Limb (tissue), 2 donors: Measurements from ENCODE around the gene ZDHHC7.

Experiments
- DNase-seq, 2 donors: peaks; one replicate each; pipeline ENCODE4 v3.0.0-alpha.2; 2016; ENCODE audit errors: extremely low spot score in 2 of 2

Gene ZDHHC7

DNA sequence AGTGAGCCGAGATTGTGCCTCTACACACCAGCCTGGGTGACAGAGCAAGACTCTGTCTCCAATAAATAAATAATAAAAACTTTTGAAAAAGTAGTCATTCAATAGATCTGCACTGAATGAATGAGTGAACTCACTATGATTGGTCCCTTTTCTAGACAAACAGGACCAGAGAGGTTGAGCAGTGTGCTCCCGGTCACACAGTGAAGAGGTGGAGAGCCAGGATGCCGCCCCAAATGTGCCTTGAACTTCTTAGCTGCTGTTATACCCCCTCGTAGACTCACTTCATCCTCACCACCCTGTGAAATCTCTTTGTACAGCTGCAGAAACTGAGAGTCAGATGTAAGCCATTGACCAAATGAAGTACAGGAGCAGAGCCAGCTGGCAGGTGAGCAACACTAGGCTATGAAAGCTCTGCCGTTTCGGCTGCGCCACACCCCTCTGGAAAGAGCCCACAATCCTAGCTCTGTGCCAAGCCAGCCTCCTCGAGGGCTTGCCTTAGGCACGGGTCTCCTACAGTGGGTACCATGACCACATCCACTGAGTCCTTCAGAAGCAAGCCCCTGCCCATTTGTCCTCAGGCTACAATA is 8.4 kb upstream of the ZDHHC7 start:
- DNase-seq: no peak

DNA sequence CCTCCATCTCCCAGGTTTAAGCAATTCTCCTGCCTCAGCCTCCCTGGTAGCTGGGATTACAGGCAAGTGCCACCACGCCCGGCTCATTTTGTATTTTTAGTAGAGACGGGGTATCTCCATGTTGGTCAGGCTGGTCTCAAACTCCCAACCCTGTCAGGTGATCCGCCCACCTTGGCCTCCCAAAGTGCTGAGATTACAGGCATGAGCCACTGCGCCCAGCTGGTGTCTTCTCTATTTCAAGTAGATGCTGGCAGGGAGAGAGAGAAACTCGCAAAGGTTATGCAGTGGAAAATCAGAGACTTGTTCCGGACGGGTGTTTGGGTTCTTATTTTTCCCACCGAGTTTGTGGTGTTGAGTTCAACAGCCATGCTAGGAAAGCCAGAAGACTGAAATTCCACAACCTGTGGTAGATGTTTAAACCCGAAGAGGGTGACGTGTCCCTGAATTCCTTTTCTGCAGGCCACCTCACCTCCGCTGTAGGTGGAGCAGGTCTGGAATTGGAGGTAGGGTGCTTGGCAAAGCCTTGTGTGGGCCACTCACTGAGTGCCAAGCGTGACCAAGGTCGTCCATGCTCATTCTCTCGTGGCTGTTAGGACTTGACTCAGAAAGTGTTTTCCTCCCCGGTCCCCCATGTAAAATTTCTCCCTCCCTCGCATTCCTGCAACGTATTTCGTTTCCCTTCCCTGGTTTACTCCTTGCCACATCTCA is 7.3 kb upstream of the ZDHHC7 start:
- no peak for DNase-seq

DNA sequence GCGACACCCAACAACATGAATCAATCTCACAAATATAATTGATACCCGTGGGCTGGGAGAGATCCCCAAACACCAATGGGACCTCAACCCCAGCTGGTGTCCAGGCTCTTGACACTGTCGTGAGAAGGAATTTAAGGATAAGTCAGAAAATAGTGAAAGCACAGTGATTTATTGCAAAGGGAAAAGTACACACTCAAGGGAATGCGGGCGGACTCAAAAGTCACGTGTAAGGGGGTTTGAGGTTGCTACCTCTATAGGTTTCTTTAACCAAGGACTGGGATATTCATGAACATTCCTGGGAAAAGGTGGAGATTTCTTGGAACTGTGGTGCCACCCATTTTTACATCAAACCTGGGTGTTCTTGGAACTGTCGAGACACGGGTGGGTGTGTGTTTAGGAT is 6.3 kb upstream of the ZDHHC7 start:
- DNase-seq: no peak

DNA sequence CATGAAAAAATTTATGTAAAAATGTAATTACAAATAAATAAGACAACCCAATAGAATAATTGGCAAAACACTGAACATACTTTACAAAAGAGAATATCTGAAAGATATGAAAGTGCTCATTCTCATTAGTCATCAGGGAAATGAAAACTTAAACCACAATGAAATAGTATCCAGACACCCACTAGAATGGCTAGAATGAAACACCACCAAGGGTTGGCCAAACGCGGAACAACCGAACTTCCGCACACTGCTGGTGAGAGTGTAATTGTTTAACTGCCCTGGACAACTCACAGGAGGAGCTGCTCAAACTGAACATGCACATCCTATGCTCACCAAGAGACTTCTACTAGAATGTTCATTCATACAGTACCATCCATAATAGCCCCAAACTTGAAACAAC is 5.8 kb upstream of the ZDHHC7 start:
- DNase-seq: no peak

DNA sequence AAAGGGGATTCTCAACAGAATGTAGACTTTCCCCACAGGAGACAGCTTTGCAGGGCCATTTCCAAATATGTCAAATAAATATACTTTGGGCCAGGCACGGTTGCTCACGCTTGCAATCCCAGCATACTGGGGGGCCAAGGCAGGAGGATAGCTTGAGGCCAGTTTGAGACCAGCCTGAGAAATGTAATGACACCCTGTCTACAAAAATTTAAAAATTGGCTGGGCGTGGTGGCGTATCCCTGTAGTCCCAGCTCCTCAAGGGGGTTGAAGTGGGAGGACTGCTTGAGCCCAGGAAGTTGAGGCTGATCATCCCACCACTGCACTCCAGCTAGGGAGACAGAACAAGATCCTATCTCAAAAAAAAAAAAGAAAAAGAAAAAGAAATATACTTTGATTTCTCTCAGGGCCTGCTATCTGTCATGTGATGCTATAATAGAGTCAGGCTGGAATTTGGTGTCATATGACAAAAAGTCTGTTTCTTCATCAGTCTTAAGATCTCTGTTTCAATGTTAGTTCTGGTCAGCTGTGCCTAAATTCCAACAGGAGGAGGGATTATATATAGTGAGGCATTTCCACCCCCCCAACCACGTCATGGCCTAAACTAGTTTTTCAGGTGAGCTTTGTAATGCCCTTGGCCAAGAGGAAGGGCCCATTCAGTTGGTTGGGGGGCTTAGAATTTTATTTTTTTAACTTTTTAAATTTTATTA is 4.3 kb upstream of the ZDHHC7 start:
- DNase-seq: no peak

DNA sequence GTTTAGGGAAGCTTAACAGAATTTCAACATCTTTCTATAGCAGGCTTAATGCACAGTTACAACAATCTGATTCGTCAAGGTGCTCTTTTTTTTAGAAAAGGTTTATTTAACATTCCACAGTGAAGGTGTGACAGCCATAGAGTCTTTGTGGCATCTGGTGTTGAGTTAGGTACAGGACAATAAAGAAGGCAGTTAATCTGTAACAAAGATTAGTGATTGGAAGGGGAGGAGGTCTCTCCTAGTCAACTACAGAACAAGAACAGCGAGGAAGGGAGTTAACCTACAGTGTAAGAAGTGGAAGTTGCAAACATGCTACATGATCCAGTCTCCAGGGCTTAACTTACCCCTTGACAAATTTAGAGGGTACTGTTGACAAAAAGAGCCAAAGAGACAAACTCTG is 3.0 kb upstream of the ZDHHC7 start:
- DNase-seq: no peak

DNA sequence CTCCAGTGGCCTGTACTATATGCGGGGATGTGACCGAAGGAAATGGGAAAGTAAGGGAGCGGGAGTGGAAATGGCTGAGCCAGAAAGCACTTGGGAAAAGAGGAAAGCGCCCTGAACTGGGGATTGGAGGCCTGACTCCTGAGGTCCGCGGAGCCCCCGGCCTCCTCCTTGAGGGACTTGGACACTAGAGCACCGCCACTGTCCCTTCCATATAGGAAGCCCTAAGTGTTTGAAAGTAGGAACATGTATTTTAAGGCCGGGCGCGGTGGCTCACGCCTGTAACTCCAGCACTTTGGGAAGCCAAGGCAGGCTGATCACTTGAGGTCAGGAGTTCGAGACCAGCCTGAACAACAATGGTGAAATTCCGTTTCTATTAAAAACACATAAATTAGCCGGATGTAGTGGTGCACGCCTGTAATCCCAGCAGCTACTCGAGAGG is 530 bp upstream of the ZDHHC7 start:
- DNase-seq: no peak

DNA sequence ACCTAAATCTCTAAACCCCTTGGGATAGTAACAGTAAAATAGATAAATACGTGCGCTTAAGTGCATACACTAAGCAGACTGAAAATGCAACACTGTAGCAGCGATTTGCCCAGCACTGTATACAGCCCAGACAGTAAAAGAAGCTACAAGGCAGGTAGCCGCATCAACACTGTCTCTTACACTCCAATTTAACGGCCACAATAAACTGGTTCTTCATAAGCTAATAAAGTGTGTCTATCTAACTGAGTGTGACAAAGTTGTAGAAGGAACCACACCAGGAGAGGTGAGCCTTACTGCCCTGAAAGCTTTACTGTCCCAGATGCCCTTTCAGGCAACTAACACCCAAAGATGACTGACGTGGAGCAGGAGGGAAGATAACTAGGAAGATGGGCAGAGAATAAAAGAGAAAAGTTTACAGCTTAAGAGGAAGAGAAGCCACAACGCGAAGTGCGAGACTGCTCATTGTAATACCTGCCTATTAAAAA is 847 bp downstream of the ZDHHC7 start:
- no peak for DNase-seq

DNA sequence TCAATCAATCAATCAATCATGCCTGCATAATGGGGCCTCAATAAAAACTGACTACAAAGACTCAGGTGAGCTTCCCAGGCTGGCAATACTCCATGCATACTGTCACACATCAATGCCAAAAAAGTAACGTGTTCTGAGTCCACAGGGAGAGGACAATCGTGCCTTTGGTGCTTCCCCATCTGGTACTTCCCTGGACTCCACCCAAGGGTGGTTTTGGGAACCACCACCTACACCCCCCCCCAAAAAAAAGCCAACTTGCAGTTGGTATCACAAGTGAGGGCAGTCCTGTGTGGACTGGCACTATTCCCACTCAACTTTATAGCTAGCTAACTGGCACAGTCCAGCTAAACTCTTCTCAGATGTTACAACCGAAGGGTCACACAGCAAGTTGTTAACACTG is 3.1 kb downstream of the ZDHHC7 start:
- DNase-seq: no peak

DNA sequence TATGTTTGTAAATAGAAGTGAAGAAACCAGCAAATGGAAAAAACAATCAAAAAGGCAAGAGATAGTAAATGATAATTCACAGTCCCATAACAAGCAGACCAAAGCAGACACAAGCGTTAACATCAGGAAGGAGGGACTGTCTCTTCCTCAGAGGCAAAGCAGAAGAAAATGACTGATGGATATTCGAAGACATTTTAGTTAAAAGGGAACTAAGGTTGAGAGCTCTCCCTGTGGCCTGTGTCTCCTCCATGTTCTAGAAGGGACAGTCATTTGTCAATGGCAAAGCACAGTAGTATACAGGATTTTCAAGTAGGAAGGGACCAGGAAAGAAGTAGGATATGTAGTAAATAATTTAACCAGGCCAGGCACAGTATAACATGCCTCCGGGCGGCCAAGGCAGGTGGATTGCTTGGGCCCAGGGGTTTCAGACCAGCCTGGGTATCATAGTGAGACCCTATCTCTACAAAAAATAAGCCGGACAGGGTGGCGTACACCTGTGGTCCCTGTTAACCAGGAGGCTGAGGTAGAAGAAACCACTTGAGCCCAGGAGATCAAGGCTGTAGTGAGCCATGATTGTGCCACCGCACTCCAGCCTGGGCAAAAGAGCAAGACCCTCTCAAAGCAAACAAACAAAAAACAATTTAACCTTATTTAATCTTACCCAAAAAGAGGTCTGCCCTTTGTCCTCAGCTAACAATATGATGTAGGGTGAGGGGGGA is 3.7 kb downstream of the ZDHHC7 start:
- DNase-seq: no peak

DNA sequence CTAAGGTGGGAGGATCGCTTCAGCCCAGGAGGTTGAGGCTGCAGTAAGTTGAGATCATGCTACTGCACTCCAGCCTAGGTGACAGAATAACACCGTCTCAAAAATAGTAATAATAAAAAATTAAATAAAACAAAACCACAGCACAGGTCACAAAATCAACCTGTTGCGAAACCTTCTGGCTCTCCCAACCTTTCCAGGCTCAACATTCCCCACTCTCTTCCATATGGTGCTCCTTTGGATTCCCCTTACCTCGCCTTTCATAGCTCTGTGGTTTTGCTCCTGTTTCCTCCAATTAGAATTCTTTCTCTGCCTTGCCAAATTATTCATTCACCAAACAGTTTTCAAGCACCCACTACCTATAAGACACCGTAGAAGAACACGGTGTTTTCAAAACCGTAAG is 4.7 kb downstream of the ZDHHC7 start:
- DNase-seq: no peak

DNA sequence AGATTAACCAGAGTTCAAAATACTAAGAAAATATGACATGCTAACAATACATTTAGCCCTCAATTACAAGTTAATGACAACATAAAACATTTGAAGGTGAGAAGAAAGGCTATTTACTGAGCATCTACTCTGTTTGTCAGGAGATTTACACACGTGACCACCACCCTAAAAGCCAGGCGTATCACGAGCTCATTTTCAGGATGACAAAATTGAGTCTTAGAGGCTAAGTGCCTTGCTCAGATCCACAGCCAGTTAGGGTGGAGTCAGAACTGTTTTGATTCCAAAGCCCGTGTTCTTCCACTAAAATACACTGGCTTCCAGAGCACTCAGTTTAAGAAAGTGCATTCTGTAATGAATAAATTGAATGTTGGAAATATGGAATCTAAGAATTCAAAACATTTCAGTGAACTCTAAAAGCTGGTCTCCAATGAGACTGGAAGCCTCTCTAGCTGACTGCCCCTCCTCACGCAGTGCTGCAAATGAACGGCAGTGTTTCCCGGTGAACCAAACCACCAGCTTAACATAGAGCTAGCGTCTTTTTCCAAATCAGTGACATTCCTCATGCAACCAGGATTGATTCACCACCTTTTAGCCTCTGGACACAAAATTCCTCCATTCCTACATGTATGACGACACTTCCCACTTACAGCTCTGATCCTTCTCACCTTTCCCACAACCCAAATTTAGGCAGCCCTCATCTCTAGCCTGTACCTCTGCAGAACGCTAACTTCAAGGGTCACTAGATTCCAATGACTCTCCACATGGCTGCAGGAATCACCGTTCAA is 5.9 kb downstream of the ZDHHC7 start:
- DNase-seq: no peak

DNA sequence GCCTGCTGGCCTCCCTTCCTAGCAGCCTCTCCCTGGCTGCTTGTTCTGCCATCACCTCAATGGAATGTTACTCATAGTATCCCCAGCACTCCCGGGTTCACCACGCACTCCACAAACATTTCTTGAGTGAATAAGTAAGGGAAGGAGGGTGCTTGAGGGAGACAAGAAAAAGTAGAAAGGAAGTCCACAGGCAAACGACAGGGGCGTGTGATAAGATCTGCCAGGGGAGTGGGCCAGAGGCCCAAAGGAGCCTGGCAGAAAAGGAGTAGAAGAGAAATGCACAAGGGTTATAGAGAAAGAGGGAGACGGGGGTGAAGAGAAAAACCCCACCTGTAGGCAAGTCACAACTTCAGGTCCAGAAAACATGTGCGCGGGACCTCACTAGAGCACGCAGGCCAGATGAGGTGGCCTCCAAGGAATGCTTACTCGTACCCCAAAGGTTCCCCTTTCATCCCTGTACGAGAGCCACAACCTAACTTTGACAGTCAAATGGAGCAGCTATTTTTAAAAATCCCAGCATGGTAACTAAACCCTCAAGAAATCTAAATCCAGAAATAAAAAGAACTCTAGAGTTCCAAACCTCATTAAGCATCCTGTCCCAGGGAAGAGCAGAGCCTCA is 6.6 kb downstream of the ZDHHC7 start:
- DNase-seq: no peak

DNA sequence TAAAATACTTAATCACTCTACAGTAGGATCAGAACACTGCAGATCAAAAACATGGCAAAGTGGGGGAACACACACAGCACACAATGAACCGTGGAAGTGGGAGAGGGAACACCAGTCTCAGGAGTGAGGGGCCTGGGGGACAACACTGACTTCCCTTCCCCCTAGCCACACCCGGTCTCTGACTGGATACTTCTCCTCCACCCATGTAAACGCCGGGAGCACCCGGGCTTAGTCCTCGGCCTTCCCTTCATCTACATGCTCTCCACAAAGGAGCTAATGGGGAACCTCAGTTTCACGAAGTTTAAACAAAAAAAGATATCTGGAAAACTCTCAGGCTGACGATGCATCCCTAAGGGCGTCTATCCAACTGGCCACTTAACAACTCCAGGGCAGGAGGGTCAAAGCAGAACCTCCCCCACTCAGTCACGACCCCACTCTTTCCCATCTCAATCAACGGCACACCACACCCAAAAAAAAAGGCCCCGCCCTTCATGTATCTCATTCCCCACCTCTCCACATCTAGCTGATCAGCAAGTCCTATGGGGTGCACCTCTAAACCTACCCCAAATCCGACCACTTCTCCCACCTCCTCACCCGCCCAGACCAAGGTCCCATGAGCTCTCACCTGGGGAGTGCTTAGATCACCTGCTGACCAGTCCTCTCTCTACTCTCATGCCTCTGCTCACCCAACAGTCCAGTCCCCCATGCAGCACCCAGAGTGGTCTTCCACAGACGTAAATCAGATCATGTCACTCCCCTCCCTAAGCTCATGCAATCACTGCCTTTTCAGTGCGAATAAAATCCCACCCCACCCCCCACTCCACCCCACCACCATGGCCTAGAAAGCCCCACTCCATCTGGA is 7.4 kb downstream of the ZDHHC7 start:
- no peak for DNase-seq

DNA sequence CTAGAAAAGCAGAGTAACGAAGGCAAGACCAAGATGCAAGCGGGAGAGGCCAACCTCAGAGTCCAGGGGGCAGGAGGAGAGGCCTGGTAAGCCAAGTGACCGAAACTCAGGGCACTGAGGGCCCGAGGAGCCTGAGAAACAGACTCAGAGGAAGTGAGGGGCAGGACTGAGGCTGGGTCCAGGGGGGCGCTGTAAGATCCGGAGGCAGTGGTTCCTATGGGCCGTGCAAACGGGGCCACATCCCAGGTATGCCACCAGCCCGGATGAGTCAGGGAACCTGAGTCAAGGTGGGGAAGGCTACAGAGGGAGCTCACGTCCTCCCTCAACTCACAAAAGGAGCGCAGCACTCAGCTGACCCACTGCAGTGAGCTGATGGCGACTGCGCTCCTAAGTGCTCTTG is 8.3 kb downstream of the ZDHHC7 start:
- no peak for DNase-seq

DNA sequence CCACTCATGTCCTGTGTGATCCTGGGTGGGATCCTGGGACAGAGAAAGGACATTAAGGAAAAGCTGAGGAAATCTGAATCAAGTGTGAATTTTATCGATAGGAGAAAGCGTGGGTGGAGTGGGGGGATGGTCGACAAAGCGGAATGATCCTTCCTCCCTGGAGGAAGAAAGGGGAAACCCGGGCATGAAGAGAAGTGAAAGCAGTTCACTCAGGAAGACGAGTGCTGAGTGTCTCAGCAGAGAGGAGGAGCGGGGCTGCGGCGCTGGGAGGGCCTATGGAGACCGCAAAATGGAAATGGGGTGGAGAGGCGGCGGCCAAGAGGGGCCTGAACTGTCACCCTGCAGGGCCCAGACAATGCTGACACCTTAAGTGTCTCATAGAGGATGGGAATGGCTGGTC is 8.7 kb downstream of the ZDHHC7 start:
- no peak for DNase-seq

DNA sequence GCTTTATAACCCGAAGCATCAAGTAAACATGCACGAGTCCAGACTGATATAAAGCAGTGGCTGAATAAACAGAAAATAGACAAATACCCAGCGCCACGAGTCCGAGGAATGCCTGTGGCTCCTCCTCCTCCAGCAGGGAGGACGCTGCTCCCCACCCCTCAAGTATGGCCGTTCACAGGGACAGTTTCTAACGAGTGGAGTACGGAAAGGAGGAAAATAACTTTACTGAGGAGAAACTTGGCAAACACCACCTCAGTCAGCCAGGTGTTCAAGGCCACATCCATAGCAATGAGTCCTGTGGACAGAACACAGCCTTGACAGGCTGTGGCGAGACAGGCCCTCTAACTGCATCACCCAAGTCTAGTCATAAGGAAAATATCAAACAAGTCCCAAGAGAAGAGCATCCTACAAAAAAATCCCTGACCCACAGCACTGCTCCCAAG is 9.2 kb downstream of the ZDHHC7 start:
- DNase-seq: no peak

DNA sequence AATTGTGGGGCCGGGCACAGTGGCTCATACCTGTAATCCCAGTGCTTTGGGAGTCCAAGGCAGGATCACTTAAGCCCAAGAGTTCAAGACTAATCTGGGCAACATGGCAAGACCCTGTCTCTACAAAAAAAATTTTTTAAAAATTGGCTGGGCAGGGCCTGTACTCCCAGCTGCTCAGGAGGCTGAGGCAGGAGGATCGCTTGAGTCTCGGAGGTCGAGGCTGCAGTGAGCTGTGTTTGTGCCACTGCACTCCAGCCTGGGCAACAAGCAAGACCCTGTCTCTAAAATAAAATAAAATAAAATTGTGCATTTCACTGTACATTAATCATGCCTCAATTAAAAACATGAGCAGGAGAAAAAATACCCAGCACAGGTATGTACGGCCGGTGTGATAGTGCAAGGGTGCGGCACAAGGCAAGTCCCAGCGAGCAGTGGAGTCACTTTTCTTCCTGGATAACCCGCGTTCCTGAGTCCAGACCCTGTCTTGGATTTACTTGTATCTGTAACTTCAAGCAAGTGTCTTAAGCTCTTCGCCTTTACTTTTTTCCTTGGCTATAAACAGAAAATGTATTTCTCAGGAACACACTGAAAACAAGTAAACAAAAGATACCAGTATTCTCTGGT is 11.4 kb downstream of the ZDHHC7 start:
- DNase-seq: no peak

DNA sequence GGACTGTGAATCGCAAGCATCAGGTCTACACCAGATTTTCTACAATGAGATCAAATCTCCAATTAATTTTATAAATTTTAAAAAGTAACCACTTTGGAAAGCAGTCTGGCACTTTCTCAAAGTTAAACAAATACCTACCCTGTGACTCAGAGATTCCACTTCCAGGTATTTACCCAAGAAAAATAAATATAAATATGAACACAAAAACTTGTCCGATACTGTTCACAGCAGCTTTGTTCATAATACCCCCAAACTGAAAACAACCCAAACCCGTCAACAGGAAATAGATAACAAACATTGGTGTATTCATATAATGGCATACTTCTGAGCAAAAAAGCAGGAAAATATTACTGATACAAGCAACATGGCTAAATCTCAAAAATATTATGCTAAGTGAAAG is 12.1 kb downstream of the ZDHHC7 start:
- DNase-seq: no peak
